Neural cell (in vitro differentiated cells): Measurements from ENCODE around the gene ASH1L. TPM values are rescaled to one million over a fixed set of nuclear protein-coding genes. Genes with fewer than 3 reads are reported as not detected.

Experiments
- H2AFZ ChIP-seq: fragments of 200-600, 300-800 bp; sonication (generic), shearing (Covaris generic); 2 replicates; pipeline ENCODE4 v1.6.0; 2014; ENCODE audit warnings: low read depth, mild to moderate bottlenecking, antibody characterized with exemption, low read length, moderate library complexity
- H3F3A ChIP-seq: fragments of 200-600 bp; shearing (Covaris generic); 2 replicates; pipeline ENCODE4 v1.6.1; 2016; ENCODE audit warnings: mild to moderate bottlenecking, moderate library complexity, mixed read lengths, antibody characterized with exemption, low read length; ENCODE audit not compliant: insufficient read depth, poor library complexity, severe bottlenecking
- H3K27ac ChIP-seq: fragments of 200-600, 300-800 bp; sonication (generic), shearing (Covaris generic); 2 replicates; pipeline ENCODE4 v1.5.1; 2014; ENCODE audit warnings: mild to moderate bottlenecking, low read length, moderate library complexity
- H3K27me3 ChIP-seq: fragments of 300-800, 200-600 bp; sonication (generic), shearing (Covaris generic); 2 replicates; pipeline ENCODE4 v1.6.0; 2014; ENCODE audit warnings: mild to moderate bottlenecking, low read depth, low read length, moderate library complexity; ENCODE audit not compliant: insufficient read depth
- H3K36me3 ChIP-seq: fragments of 300-800, 200-600 bp; sonication (generic), shearing (Covaris generic); 2 replicates; pipeline ENCODE4 v1.5.1; 2014; ENCODE audit warnings: mild to moderate bottlenecking, antibody characterized with exemption, low read length, moderate library complexity; ENCODE audit not compliant: insufficient read depth
- H3K4me2 ChIP-seq: fragments of 300-800, 200-600 bp; sonication (generic), shearing (Covaris generic); 2 replicates; pipeline ENCODE4 v1.6.0; 2014; ENCODE audit warnings: mild to moderate bottlenecking, low read length
- H3K4me3 ChIP-seq: fragments of 300-800, 200-600 bp; sonication (generic), shearing (Covaris generic); 2 replicates; pipeline ENCODE4 v1.5.1; 2014; ENCODE audit warnings: mild to moderate bottlenecking, low read length, moderate library complexity
- H3K79me2 ChIP-seq: fragments of 200-600 bp; shearing (Covaris generic); replicated peaks from 2 replicates; pipeline ENCODE4 v1.6.0; 2014; ENCODE audit warnings: mild to moderate bottlenecking, low read length, moderate library complexity; ENCODE audit not compliant: insufficient read depth
- H3K9ac ChIP-seq: fragments of 300-800, 200-600 bp; sonication (generic), shearing (Covaris generic); 2 replicates; pipeline ENCODE4 v1.6.1; 2016; ENCODE audit warnings: mild to moderate bottlenecking, low read length, mixed read lengths
- H3K9me2 ChIP-seq: fragments of 200-600 bp; shearing (Covaris generic); 2 replicates; pipeline ENCODE4 v1.6.1; 2016; ENCODE audit warnings: mild to moderate bottlenecking, low read length, mixed read lengths; ENCODE audit not compliant: insufficient read depth
- H3K9me3 ChIP-seq: fragments of 200-600, 300-800 bp; sonication (generic), shearing (Covaris generic); 2 replicates; pipeline ENCODE4 v1.6.1; 2016; ENCODE audit warnings: mild to moderate bottlenecking, mixed run types, low read length, moderate library complexity, mixed read lengths
- H4K20me1 ChIP-seq: fragments of 200-600 bp; shearing (Covaris generic); 2 replicates; pipeline ENCODE4 v1.6.1; 2016; ENCODE audit warnings: mild to moderate bottlenecking, mixed run types; ENCODE audit not compliant: insufficient read depth
- EP300 ChIP-seq: fragments of 450-650 bp; conservative IDR thresholded peaks from 2 replicates; pipeline ENCODE4 v1.6.1; 2014; ENCODE audit warnings: antibody characterized with exemption, mild to moderate bottlenecking, moderate library complexity; ENCODE audit not compliant: poor library complexity, severe bottlenecking
- EZH2 ChIP-seq: fragments of 200-600, 300-800 bp; shearing (Covaris generic), sonication (generic); IDR thresholded peaks from 2 replicates; pipeline ENCODE4 v1.6.1; 2014; ENCODE audit warnings: antibody characterized with exemption, low read length, borderline replicate concordance, mild to moderate bottlenecking; ENCODE audit not compliant: insufficient read depth, poor library complexity, severe bottlenecking
- MXI1 ChIP-seq: fragments of 450-650 bp; conservative IDR thresholded peaks from 2 replicates; pipeline ENCODE4 v1.6.1; 2014; ENCODE audit warnings: antibody characterized with exemption, mild to moderate bottlenecking; ENCODE audit not compliant: poor library complexity, severe bottlenecking
- POLR2AphosphoS5 ChIP-seq: IDR thresholded peaks from 2 replicates; pipeline ENCODE4 v1.6.1; 2012
- RAD21 ChIP-seq: fragments of 450-650 bp; conservative IDR thresholded peaks from 2 replicates; pipeline ENCODE4 v1.6.1; 2014; ENCODE audit warnings: antibody characterized with exemption, mild to moderate bottlenecking, moderate library complexity
- SMC3 ChIP-seq: fragments of 450-650 bp; conservative IDR thresholded peaks from 2 replicates; pipeline ENCODE4 v1.6.1; 2014; ENCODE audit warnings: antibody characterized with exemption, mild to moderate bottlenecking, moderate library complexity; ENCODE audit not compliant: poor library complexity
- TAF1 ChIP-seq: IDR thresholded peaks from 2 replicates; pipeline ENCODE4 v1.6.1; 2012; ENCODE audit warnings: low read depth
- polyA plus RNA-seq: library from polyadenylated mRNA; depleted of rRNA; stranded (reverse); fragments of >200 nt; gene quantifications from 2 replicates; pipeline ENCODE4 v1.2.3, GENCODE V29; 2014
- TF ChIP-seq, protein P1 (sequence below): IDR thresholded peaks from 2 replicates; pipeline ENCODE4 v1.6.1; 2012; ENCODE audit warnings: borderline replicate concordance
- TF ChIP-seq, protein P2 (sequence below): fragments of 450-650 bp; IDR thresholded peaks from 2 replicates; pipeline ENCODE4 v1.5.1; 2014; ENCODE audit warnings: antibody characterized with exemption, mild to moderate bottlenecking, moderate library complexity; ENCODE audit not compliant: poor library complexity, severe bottlenecking

ASH1L gene
- polyA plus RNA-seq, 1 donor from 2014 or later = 16.2 TPM

DNA sequence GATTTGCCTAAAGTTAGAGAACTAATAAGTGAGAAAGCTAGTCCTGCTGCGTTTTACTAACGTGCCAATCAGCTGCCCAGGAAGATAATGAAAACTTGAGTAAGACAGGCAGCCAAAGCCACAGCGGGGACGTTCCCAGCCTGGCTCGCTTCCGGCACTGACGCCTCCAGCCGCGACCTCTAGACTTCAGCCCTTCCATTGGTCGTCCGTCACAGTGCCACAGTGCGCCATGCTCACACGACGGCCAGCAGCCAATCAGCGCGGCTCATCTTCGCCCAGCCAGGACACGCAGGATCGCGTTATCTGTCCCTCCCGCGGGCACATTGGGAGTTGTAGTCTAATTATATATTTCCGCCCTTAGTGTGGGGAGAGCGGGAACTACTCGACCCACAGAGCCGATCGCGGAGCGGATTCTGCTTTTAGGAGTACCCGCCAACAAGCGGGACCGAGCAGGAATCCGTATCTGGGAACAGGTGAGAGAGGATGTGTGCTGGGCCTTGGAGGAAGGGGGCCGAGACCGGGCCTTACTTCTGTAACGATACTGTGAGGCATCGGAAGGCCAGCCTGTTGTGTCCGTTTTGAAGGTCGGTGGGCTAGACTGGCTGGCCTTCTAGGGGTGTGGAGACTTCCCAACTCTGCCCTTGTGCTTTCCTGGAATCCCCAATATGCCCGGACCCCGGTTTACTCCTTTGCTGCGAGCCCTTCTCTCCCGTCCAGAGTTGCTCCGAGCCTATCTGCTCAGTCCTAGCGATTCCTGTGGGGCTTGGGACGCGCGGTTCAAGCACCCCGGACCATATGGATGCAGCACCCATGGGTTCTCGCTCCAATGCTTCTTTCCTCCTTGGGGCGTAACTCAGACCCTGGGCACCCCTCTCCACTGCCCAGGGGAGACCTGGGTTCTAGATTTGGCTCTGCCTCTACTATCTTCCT is 253.8 kb downstream of the ASH1L start, which contains the start of gene FDPS:
TSS of gene FDPS (plus strand) at position 374 of the 930 bp plus-strand sequence. CDS start 924 bp downstream, outside the sequence.
- no peaks in the 10 kb centered on the region for H3F3A ChIP-seq
- H3K79me2 ChIP-seq = peaks cover 23% of the 10 kb centered on the region
- peak within 1 kb of the TSS; percentile 93 for H3K27ac ChIP-seq
- H3K9me2 ChIP-seq = no peaks in the 10 kb centered on the region
- H2AFZ ChIP-seq = peak within 1 kb of the TSS; percentile 61
- H3K4me2 ChIP-seq = peak within 1 kb of the TSS; percentile 90
- no peaks in the 10 kb centered on the region for H3K27me3 ChIP-seq
- no peaks in the 10 kb centered on the region for H4K20me1 ChIP-seq
- no peaks in the 10 kb centered on the region for H3K9me3 ChIP-seq
- H3K4me3 ChIP-seq = peak within 1 kb of the TSS; percentile 88
- no peaks in the 10 kb centered on the region for H3K36me3 ChIP-seq
- H3K9ac ChIP-seq = peak within 1 kb of the TSS; percentile 91
- peak; percentile 72 for TF ChIP-seq POLR2AphosphoS5
- TF ChIP-seq, protein P1, sequence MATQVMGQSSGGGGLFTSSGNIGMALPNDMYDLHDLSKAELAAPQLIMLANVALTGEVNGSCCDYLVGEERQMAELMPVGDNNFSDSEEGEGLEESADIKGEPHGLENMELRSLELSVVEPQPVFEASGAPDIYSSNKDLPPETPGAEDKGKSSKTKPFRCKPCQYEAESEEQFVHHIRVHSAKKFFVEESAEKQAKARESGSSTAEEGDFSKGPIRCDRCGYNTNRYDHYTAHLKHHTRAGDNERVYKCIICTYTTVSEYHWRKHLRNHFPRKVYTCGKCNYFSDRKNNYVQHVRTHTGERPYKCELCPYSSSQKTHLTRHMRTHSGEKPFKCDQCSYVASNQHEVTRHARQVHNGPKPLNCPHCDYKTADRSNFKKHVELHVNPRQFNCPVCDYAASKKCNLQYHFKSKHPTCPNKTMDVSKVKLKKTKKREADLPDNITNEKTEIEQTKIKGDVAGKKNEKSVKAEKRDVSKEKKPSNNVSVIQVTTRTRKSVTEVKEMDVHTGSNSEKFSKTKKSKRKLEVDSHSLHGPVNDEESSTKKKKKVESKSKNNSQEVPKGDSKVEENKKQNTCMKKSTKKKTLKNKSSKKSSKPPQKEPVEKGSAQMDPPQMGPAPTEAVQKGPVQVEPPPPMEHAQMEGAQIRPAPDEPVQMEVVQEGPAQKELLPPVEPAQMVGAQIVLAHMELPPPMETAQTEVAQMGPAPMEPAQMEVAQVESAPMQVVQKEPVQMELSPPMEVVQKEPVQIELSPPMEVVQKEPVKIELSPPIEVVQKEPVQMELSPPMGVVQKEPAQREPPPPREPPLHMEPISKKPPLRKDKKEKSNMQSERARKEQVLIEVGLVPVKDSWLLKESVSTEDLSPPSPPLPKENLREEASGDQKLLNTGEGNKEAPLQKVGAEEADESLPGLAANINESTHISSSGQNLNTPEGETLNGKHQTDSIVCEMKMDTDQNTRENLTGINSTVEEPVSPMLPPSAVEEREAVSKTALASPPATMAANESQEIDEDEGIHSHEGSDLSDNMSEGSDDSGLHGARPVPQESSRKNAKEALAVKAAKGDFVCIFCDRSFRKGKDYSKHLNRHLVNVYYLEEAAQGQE = peak; percentile 58
- peak; percentile 25 for TF ChIP-seq SMC3
- TF ChIP-seq, protein P2, sequence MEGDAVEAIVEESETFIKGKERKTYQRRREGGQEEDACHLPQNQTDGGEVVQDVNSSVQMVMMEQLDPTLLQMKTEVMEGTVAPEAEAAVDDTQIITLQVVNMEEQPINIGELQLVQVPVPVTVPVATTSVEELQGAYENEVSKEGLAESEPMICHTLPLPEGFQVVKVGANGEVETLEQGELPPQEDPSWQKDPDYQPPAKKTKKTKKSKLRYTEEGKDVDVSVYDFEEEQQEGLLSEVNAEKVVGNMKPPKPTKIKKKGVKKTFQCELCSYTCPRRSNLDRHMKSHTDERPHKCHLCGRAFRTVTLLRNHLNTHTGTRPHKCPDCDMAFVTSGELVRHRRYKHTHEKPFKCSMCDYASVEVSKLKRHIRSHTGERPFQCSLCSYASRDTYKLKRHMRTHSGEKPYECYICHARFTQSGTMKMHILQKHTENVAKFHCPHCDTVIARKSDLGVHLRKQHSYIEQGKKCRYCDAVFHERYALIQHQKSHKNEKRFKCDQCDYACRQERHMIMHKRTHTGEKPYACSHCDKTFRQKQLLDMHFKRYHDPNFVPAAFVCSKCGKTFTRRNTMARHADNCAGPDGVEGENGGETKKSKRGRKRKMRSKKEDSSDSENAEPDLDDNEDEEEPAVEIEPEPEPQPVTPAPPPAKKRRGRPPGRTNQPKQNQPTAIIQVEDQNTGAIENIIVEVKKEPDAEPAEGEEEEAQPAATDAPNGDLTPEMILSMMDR = no peak
- TF ChIP-seq EZH2 = no peak
- TF ChIP-seq TAF1 = peak; percentile 50
- peak; percentile 77 for TF ChIP-seq MXI1
- TF ChIP-seq RAD21 = no peak
- peak; percentile 85 for TF ChIP-seq EP300

DNA sequence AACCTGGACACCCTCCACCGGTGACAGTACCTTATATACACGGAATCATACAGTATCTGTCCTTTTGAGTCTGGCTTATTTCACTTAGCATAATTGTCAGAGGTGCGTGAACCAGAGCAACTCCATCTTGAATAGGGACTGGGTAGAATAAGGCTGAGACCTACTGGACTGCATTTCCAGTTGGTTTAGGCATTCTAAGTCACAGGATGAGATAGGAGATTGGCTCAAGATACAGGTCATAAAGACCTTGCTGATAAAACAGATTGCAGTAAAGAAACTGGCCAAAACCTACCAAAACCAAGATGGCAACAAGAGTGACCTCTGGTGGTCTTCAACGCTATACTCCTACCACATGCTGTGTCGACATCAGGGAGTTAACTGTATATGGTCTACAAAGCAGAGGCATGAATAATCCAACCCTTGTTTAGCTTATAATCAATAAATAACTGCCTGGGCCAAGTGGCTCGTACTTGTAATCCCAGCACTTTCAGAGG is 255.3 kb downstream of the ASH1L start:
- no peaks in the 10 kb centered on the region for H4K20me1 ChIP-seq
- H3K79me2 ChIP-seq = peaks cover 23% of the 10 kb centered on the region
- H3K27ac ChIP-seq = peak overlapping the region; percentile 93
- H3K27me3 ChIP-seq = no peaks in the 10 kb centered on the region
- H3K36me3 ChIP-seq = no peaks in the 10 kb centered on the region
- no peak overlapping the region for H3K4me3 ChIP-seq
- no peaks in the 10 kb centered on the region for H3F3A ChIP-seq
- no peaks in the 10 kb centered on the region for H3K9me3 ChIP-seq
- H3K4me2 ChIP-seq = no peak overlapping the region
- no peak overlapping the region for H2AFZ ChIP-seq
- TF ChIP-seq SMC3 (peak; percentile 45), RAD21 (peak; percentile 43), TAF1 (no peak)
- TF ChIP-seq, protein P2 = peak; percentile 51
- no peak overlapping the region for H3K9ac ChIP-seq
- H3K9me2 ChIP-seq = no peaks in the 10 kb centered on the region
